ENCODE measurements around the gene DSCAML1. TPM values are rescaled to one million over a fixed set of nuclear protein-coding genes. Genes with fewer than 3 reads are reported as not detected.

Gene DSCAML1
- total and polyA plus RNA-seq, 2 of the 8 experiments (the other 6 are each of a cell fraction or from before 2014, with no cell fraction given): 0.19 to 0.24 TPM

GRCh38 chr11:117594721-117595120 is 202.3 kb downstream of the DSCAML1 start:
- no peak overlapping the region for H2BK5ac ChIP-seq (ENCODE audit: low read depth, low read length)
- CTCF ChIA-PET (ENCODE audit: partially characterized antibody): no interaction called here
- no peak overlapping the region for H3K4me2 ChIP-seq (ENCODE audit: insufficient read depth in 1 of 2, low read depth in 2 of 2, low read length in 2 of 2)
- H2BK20ac ChIP-seq (ENCODE audit: low read length): no peak overlapping the region
- no peak overlapping the region for H3K27ac ChIP-seq (ENCODE audit: low read depth, low read length)
- no peak overlapping the region for H4K91ac ChIP-seq (replicated peaks; ENCODE audit: insufficient read length, low read length)
- no peak for DNase-seq (ENCODE audit: low read depth in 1 of 2, low spot score in 2 of 2)
- no peaks in the 10 kb centered on the region for H3K23me2 ChIP-seq (ENCODE audit: low read depth, low read length)
- no peak overlapping the region for H2BK12ac ChIP-seq (ENCODE audit: low read depth, low read length)
- H4K8ac ChIP-seq (ENCODE audit: extremely low read depth, insufficient read depth, low read length): no peak overlapping the region
- no peaks in the 10 kb centered on the region for H4K20me1 ChIP-seq (replicated peaks in 1 of 2; ENCODE audit: control insufficient read depth in 1 of 2, insufficient read depth in 2 of 2, low read length in 2 of 2)
- no peaks in the 10 kb centered on the region for H3K79me2 ChIP-seq (ENCODE audit: control insufficient read depth in 1 of 2, insufficient read depth in 2 of 2, low read length in 2 of 2)
- H3K56ac ChIP-seq (replicated peaks; ENCODE audit: insufficient read length, low read depth, low read length): no peak overlapping the region
- no peaks in the 10 kb centered on the region; the same call in 1 of the 2 replicates for H3K79me1 ChIP-seq (ENCODE audit: low read depth, low read length)
- no peaks in the 10 kb centered on the region for H3K36me3 ChIP-seq (ENCODE audit: control insufficient read depth in 2 of 4, insufficient read depth in 4 of 4, low read length in 3 of 4)
- no peak overlapping the region for H3K4ac ChIP-seq (replicated peaks; ENCODE audit: insufficient read length, low read depth, low read length)
- no peak overlapping the region for H2AFZ ChIP-seq (ENCODE audit: low read length)
- H3K9me3 ChIP-seq (ENCODE audit: insufficient read depth in 2 of 2, low read depth in 1 of 2, low read length in 1 of 2): no peaks in the 10 kb centered on the region
- no peak overlapping the region for H4K5ac ChIP-seq (ENCODE audit: insufficient read length, low read depth, low read length)
- WGBS, 2 experiments (ENCODE audit: extremely low coverage in 1 of 2, insufficient coverage in 1 of 2, insufficient read length in 1 of 2, insufficient replicate concordance in 2 of 2, low coverage in 1 of 2, low lambda C conversion rate in 2 of 2, missing lambda C conversion rate in 1 of 2): 86% methylated on average over 1 of the region's 1 CpG; no CpG with 5 or more reads in 1 of the 2 experiments
- no peak overlapping the region for H3K18ac ChIP-seq (ENCODE audit: extremely low read depth, low read length)
- POLR2A ChIA-PET (ENCODE audit: partially characterized antibody): no interaction called here
- TF ChIP-seq SUZ12 (IDR thresholded peaks at IDR 0.05; ENCODE audit: low read length) (no peak), SAP30 (IDR thresholded peaks at IDR 0.05; ENCODE audit: insufficient read depth, insufficient replicate concordance, low read length) (no peak), GABPA (IDR thresholded peaks at IDR 0.05; ENCODE audit: borderline replicate concordance, insufficient read depth, low read length) (no peak)
- H2BK120ac ChIP-seq (replicated peaks; ENCODE audit: low read depth, low read length): no peak overlapping the region
- H3K4me3 ChIP-seq (ENCODE audit: extremely low read depth in 1 of 4, insufficient read depth in 2 of 4, low read depth in 3 of 4, low read length in 4 of 4): no peak overlapping the region
- FAIRE-seq: no peak
- H3K4me1 ChIP-seq (replicated peaks in 1 of 4; ENCODE audit: control insufficient read depth in 3 of 4, insufficient read depth in 4 of 4, low read length in 3 of 4): peaks cover 0 to under 1% (median 0%) of the 10 kb centered on the region in 4 experiments; a peak in 2 of 7 replicates
- H2BK15ac ChIP-seq (ENCODE audit: low read length): no peak overlapping the region
- no peaks in the 10 kb centered on the region; a peak in 1 of 7 replicates for H3K27me3 ChIP-seq (replicated peaks in 1 of 4; ENCODE audit: control insufficient read depth in 3 of 4, extremely low read depth in 1 of 4, insufficient read depth in 3 of 4, low read length in 3 of 4)
- H3K23ac ChIP-seq (ENCODE audit: insufficient read length): no peak overlapping the region
- no peak overlapping the region for H2AK5ac ChIP-seq (ENCODE audit: low read depth, low read length)
- H3K14ac ChIP-seq (ENCODE audit: insufficient read length): no peak overlapping the region
- no peak overlapping the region for H3K9ac ChIP-seq (replicated peaks in 1 of 4; ENCODE audit: extremely low read depth in 1 of 4, low read depth in 3 of 4, low read length in 3 of 4)

All from H1 (cell line).